IMR-90 (cell line): ENCODE results near the gene EPSTI1. TPM values are rescaled to one million over a fixed set of nuclear protein-coding genes. Genes with fewer than 3 reads are reported as not detected.

ENCODE experiments used
- ATAC-seq: fragments of 200-7000 bp; cut with Tn5 transposase; 2 replicates; pipeline ENCODE4 v1.9.1; 2020; ENCODE audit warnings: low read depth, mild to moderate bottlenecking, moderate library complexity
- BruUV-seq: library from RNA; stranded (reverse); fragments of 400-500 nt; replicated peaks from 2 replicates; lab custom pipeline; 2021; lab: Mats Ljungman, UMichigan
- CTCF ChIA-PET: fragments of 300-600 bp; formaldehyde crosslinking; extraction: SDS; loops from one replicate; lab custom pipeline; 2021; ENCODE audit warnings: antibody characterized with exemption; lab: Yijun Ruan, JAX
- POLR2A ChIA-PET: fragments of 300-600 bp; sonication (Branson Sonifier 250); formaldehyde crosslinking; loops from one replicate; lab custom pipeline; 2022; ENCODE audit warnings: antibody characterized with exemption; ENCODE audit not compliant: unreplicated experiment; lab: Charles Lee
- DNase-seq: peaks from one replicate; pipeline ENCODE4 v3.0.0; 2013
- H2AFZ ChIP-seq: replicated peaks from 2 replicates; pipeline ENCODE3; 2013; ENCODE audit warnings: low read length, mild to moderate bottlenecking; ENCODE audit not compliant: poor library complexity
- H2AK5ac ChIP-seq: 2 replicates; pipeline ENCODE4 v1.6.1; 2013; ENCODE audit warnings: low read depth, low read length, inconsistent platforms
- H2AK9ac ChIP-seq: replicated peaks from 2 replicates; pipeline ENCODE3; 2013; ENCODE audit warnings: mild to moderate bottlenecking, low read depth, low read length, moderate library complexity; ENCODE audit not compliant: poor library complexity
- H2BK120ac ChIP-seq: 2 replicates; pipeline ENCODE4 v1.6.1; 2013; ENCODE audit warnings: low read depth, low read length, inconsistent platforms
- H2BK15ac ChIP-seq: 3 replicates; pipeline ENCODE4 v1.6.1; 2013; ENCODE audit warnings: low read depth, low read length, inconsistent platforms
- H2BK20ac ChIP-seq: 2 replicates; pipeline ENCODE4 v1.6.1; 2013; ENCODE audit warnings: low read depth, mild to moderate bottlenecking, inconsistent platforms, low read length, moderate library complexity
- H2BK5ac ChIP-seq: 2 replicates; pipeline ENCODE4 v1.6.1; 2013; ENCODE audit warnings: mild to moderate bottlenecking, low read depth, low read length, inconsistent platforms; ENCODE audit not compliant: poor library complexity, severe bottlenecking
- H3K14ac ChIP-seq: replicated peaks from 2 replicates; pipeline ENCODE4 v1.6.1; 2013; ENCODE audit warnings: low read depth, low read length, inconsistent platforms
- H3K18ac ChIP-seq: 2 replicates; pipeline ENCODE4 v1.6.1; 2013; ENCODE audit warnings: low read depth, low read length, control low read depth
- H3K23ac ChIP-seq: 2 replicates; pipeline ENCODE4 v1.6.1; 2013; ENCODE audit warnings: low read depth, low read length, inconsistent platforms
- H3K27ac ChIP-seq: 2 replicates; pipeline ENCODE4 v1.5.1; 2013; ENCODE audit warnings: mild to moderate bottlenecking, control low read depth, low read length; ENCODE audit not compliant: insufficient read depth
- H3K27me3 ChIP-seq: 2 replicates; pipeline ENCODE4 v1.6.1; 2013; ENCODE audit warnings: low read length; ENCODE audit not compliant: control insufficient read depth, insufficient read depth
- H3K36me3 ChIP-seq: 2 replicates; pipeline ENCODE4 v1.6.1; 2013; ENCODE audit warnings: low read length, mixed read lengths; ENCODE audit not compliant: control insufficient read depth, insufficient read depth
- H3K4ac ChIP-seq: 2 replicates; pipeline ENCODE4 v1.6.1; 2013; ENCODE audit warnings: low read depth, low read length, inconsistent platforms
- H3K4me1 ChIP-seq: 2 replicates; pipeline ENCODE4 v1.6.1; 2013; ENCODE audit warnings: low read length, mixed read lengths; ENCODE audit not compliant: control insufficient read depth, insufficient read depth
- H3K4me2 ChIP-seq: 2 replicates; pipeline ENCODE4 v1.6.1; 2013; ENCODE audit warnings: low read depth, mild to moderate bottlenecking, control low read depth, low read length, moderate library complexity
- H3K4me3 ChIP-seq: 2 replicates; pipeline ENCODE4 v1.5.1; 2013; ENCODE audit warnings: low read depth, mild to moderate bottlenecking, control low read depth, low read length, moderate library complexity; ENCODE audit not compliant: insufficient read depth
- H3K56ac ChIP-seq: 2 replicates; pipeline ENCODE4 v1.6.1; 2013; ENCODE audit warnings: low read length, inconsistent platforms; ENCODE audit not compliant: insufficient read depth; ENCODE audit errors: extremely low read depth
- H3K79me1 ChIP-seq, 2 experiments: 2 replicates each; pipeline ENCODE4 v1.6.1; 2013; ENCODE audit warnings: low read length in 2 of 2, inconsistent platforms in 1 of 2, low read depth in 1 of 2
- H3K9ac ChIP-seq: 2 replicates; pipeline ENCODE4 v1.6.1; 2013; ENCODE audit warnings: low read depth, low read length, control low read depth
- H3K9me1 ChIP-seq: 2 replicates; pipeline ENCODE4 v1.6.1; 2013; ENCODE audit warnings: low read length, inconsistent platforms; ENCODE audit not compliant: insufficient read depth
- H3K9me3 ChIP-seq: 2 replicates; pipeline ENCODE4 v1.6.1; 2013; ENCODE audit warnings: low read length; ENCODE audit not compliant: control insufficient read depth, insufficient read depth
- H4K20me1 ChIP-seq: 2 replicates; pipeline ENCODE4 v1.6.1; 2013; ENCODE audit warnings: low read length, inconsistent platforms; ENCODE audit not compliant: insufficient read depth
- H4K5ac ChIP-seq: 2 replicates; pipeline ENCODE4 v1.6.1; 2013; ENCODE audit warnings: mild to moderate bottlenecking, low read depth, low read length, control low read depth
- H4K8ac ChIP-seq, 2 experiments: 2 replicates each; pipeline ENCODE4 v1.6.1; 2013; ENCODE audit warnings: low read depth in 2 of 2, low read length in 2 of 2, control low read depth in 1 of 2, inconsistent platforms in 1 of 2
- H4K91ac ChIP-seq: 2 replicates; pipeline ENCODE4 v1.6.1; 2013; ENCODE audit warnings: low read depth, low read length, inconsistent platforms; ENCODE audit not compliant: insufficient read depth
- BHLHE40 ChIP-seq: fragments of 150-350 bp; IDR thresholded peaks from 2 replicates; pipeline ENCODE4 v1.6.1; 2016; ENCODE audit warnings: mild to moderate bottlenecking, low read depth, low read length
- CHD1 ChIP-seq: IDR thresholded peaks from 2 replicates; pipeline ENCODE4 v1.6.1; 2012; ENCODE audit warnings: low read depth, low read length, improper control_type of control experiment
- FOS ChIP-seq: fragments of 150-350 bp; IDR thresholded peaks from 2 replicates; pipeline ENCODE4 v1.6.1; 2016; ENCODE audit warnings: low read depth, low read length
- MAFK ChIP-seq: IDR thresholded peaks from 2 replicates; pipeline ENCODE4 v1.6.1; 2012; ENCODE audit warnings: low read depth, low read length, improper control_type of control experiment
- MAZ ChIP-seq: IDR thresholded peaks from 2 replicates; pipeline ENCODE4 v1.6.1; 2012; ENCODE audit warnings: low read depth, mild to moderate bottlenecking, low read length, improper control_type of control experiment, moderate library complexity, borderline replicate concordance
- MXI1 ChIP-seq: IDR thresholded peaks from 2 replicates; pipeline ENCODE4 v1.6.1; 2012; ENCODE audit warnings: low read depth, mild to moderate bottlenecking, low read length, moderate library complexity, borderline replicate concordance
- NFE2L2 ChIP-seq: fragments of 150-350 bp; IDR thresholded peaks from 2 replicates; pipeline ENCODE4 v1.6.1; 2016; ENCODE audit warnings: low read depth, mild to moderate bottlenecking, low read length
- POLR2A ChIP-seq: IDR thresholded peaks from 2 replicates; pipeline ENCODE4 v1.6.1; 2012; ENCODE audit warnings: mild to moderate bottlenecking, low read depth, low read length
- RAD21 ChIP-seq: IDR thresholded peaks from 2 replicates; pipeline ENCODE4 v1.6.1; 2012; ENCODE audit warnings: low read length, improper control_type of control experiment
- RCOR1 ChIP-seq: IDR thresholded peaks from 2 replicates; pipeline ENCODE4 v1.6.1; 2012; ENCODE audit warnings: mild to moderate bottlenecking, low read length, improper control_type of control experiment; ENCODE audit not compliant: insufficient replicate concordance
- RFX5 ChIP-seq: IDR thresholded peaks from 2 replicates; pipeline ENCODE4 v1.8.0; 2012; ENCODE audit warnings: low read depth, mild to moderate bottlenecking, low read length, moderate library complexity
- SMC3 ChIP-seq: fragments of 150-350 bp; IDR thresholded peaks from 2 replicates; pipeline ENCODE4 v1.6.1; 2016; ENCODE audit warnings: low read depth, mild to moderate bottlenecking, antibody characterized with exemption, low read length, moderate library complexity
- dilution Hi-C: fragments of 300-500 bp; cut with HindIII; formaldehyde crosslinking; loops from one replicate; pipeline ENCODE4 v1.14.3; 2018; ENCODE audit warnings: low sequenced_read_pairs; ENCODE audit not compliant: unreplicated experiment
- in situ Hi-C: fragments of 300-500 bp; cut with MboI; formaldehyde crosslinking; loops from 3 replicates; pipeline ENCODE4 v1.14.3; 2019; ENCODE audit warnings: low sequenced_read_pairs, inconsistent platforms, mixed read lengths
- intact Hi-C: fragments of 100-400 bp; cut with micrococcal nuclease; formaldehyde crosslinking; loops from 2 replicates; pipeline ENCODE4 v1.10.0; 2022
- polyA plus RNA-seq, 3 experiments: library from polyadenylated mRNA; depleted of rRNA; stranded (reverse); fragments of >200 nt; gene quantifications; 2 replicates each; pipeline ENCODE4 v1.2.3, GENCODE V29; 2012; ENCODE audit warnings: low replicate concordance in 1 of 3
- total RNA-seq: library from RNA; depleted of rRNA; stranded (reverse); fragments of >200 nt; gene quantifications from 2 replicates; pipeline ENCODE4 v1.2.3, GENCODE V29; 2012
- TF ChIP-seq, protein P1 (sequence below): conservative IDR thresholded peaks from 2 replicates; pipeline ENCODE4 v1.5.1; 2012; ENCODE audit warnings: mild to moderate bottlenecking, low read depth, low read length, improper control_type of control experiment
- TF ChIP-seq, protein P2 (sequence below): fragments of 150-350 bp; IDR thresholded peaks from 2 replicates; pipeline ENCODE4 v1.6.1; 2016; ENCODE audit warnings: low read depth, mild to moderate bottlenecking, low read length, moderate library complexity, borderline replicate concordance
- TF ChIP-seq, protein P3 (sequence below): fragments of 150-350 bp; IDR thresholded peaks from 2 replicates; pipeline ENCODE4 v1.6.1; 2017; ENCODE audit warnings: mild to moderate bottlenecking, antibody characterized with exemption, low read length, low read depth

EPSTI1 gene
- total and polyA plus RNA-seq, 2 of the 4 experiments (the other 2 are of a cell fraction) = 0.90 to 1.6 TPM

DNA sequence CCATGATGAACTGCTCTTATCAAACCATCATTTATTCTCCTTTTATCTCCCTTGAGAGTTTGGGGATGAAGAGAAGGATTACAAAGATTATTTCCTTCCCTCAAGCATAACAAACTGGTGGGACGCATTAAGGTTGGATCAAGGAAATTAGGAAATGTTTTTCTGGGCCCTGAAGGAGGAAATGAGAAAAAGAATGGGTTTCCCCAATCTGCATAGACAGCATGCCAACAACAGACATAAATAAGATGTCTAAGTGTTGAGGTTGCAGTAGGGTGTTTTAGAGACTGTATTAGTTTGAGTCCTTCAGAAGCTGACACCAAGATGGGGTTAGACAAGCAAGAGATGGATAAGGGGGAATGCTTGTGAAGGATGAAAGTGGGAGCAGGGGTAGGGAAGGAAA, 7.3 kb downstream of the EPSTI1 start (continued):
- TF ChIP-seq MAZ (no peak), RAD21 (no peak), POLR2A (no peak), BHLHE40 (no peak), MXI1 (no peak), FOS (no peak), MAFK (no peak)

DNA sequence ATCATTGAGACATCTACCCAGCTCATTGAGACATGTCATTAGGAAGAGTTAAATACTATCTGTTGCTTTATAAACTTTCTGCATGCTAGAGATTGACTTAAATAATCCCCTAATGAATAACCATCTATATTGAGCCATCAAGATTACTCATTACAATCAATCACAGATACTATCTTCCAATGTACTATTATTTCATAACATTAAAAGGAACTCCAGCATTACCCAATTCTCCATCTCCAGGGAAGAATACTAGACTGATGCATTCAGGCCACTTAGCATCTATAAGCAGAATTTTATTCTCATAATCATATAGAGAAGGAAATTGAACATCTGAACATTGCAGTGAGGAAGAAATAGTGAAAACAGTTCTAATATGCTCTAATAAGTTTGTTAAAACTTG, 8.0 kb downstream of the EPSTI1 start:
- in situ Hi-C loops = no loop called here
- TF ChIP-seq SMC3 (no peak), MAZ (no peak), RFX5 (no peak), RAD21 (no peak), RCOR1 (no peak), BHLHE40 (no peak), FOS (no peak), MAFK (no peak), NFE2L2 (no peak), MXI1 (no peak), CHD1 (no peak)
- TF ChIP-seq, protein P1, sequence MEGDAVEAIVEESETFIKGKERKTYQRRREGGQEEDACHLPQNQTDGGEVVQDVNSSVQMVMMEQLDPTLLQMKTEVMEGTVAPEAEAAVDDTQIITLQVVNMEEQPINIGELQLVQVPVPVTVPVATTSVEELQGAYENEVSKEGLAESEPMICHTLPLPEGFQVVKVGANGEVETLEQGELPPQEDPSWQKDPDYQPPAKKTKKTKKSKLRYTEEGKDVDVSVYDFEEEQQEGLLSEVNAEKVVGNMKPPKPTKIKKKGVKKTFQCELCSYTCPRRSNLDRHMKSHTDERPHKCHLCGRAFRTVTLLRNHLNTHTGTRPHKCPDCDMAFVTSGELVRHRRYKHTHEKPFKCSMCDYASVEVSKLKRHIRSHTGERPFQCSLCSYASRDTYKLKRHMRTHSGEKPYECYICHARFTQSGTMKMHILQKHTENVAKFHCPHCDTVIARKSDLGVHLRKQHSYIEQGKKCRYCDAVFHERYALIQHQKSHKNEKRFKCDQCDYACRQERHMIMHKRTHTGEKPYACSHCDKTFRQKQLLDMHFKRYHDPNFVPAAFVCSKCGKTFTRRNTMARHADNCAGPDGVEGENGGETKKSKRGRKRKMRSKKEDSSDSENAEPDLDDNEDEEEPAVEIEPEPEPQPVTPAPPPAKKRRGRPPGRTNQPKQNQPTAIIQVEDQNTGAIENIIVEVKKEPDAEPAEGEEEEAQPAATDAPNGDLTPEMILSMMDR = no peak
- TF ChIP-seq, protein P2, sequence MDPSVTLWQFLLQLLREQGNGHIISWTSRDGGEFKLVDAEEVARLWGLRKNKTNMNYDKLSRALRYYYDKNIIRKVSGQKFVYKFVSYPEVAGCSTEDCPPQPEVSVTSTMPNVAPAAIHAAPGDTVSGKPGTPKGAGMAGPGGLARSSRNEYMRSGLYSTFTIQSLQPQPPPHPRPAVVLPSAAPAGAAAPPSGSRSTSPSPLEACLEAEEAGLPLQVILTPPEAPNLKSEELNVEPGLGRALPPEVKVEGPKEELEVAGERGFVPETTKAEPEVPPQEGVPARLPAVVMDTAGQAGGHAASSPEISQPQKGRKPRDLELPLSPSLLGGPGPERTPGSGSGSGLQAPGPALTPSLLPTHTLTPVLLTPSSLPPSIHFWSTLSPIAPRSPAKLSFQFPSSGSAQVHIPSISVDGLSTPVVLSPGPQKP = no peak
- TF ChIP-seq, protein P3, sequence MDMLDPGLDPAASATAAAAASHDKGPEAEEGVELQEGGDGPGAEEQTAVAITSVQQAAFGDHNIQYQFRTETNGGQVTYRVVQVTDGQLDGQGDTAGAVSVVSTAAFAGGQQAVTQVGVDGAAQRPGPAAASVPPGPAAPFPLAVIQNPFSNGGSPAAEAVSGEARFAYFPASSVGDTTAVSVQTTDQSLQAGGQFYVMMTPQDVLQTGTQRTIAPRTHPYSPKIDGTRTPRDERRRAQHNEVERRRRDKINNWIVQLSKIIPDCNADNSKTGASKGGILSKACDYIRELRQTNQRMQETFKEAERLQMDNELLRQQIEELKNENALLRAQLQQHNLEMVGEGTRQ = no peak

More for the DNA sequence above, 8.0 kb downstream of the EPSTI1 start:
- Histone ChIP-seq H2BK5ac (no peak overlapping the region), H3K9ac (no peak overlapping the region), H3K23ac (no peak overlapping the region), H3K9me1 (no peaks in the 10 kb centered on the region), H3K27ac (no peak overlapping the region), H2BK15ac (no peak overlapping the region), H2AK9ac (no peak overlapping the region), H2AK5ac (no peak overlapping the region), H4K20me1 (no peaks in the 10 kb centered on the region), H3K36me3 (no peaks in the 10 kb centered on the region), H3K4me3 (no peak overlapping the region), H3K4ac (no peak overlapping the region), H3K27me3 (no peaks in the 10 kb centered on the region), H3K56ac (no peak overlapping the region), H3K14ac (no peak overlapping the region), H2AFZ (no peak overlapping the region), H3K4me1 (no peaks in the 10 kb centered on the region), H2BK20ac (no peak overlapping the region), H3K18ac (no peak overlapping the region), H4K5ac (no peak overlapping the region), H3K4me2 (no peak overlapping the region), H4K8ac (no peak overlapping the region), H3K79me1 (no peaks in the 10 kb centered on the region), H3K9me3 (no peaks in the 10 kb centered on the region), H4K91ac (no peak overlapping the region), H2BK120ac (no peak overlapping the region)
- no TSS peak for BruUV-seq
- ATAC-seq (no peak), DNase-seq (no peak)
- dilution Hi-C loops = no loop called here
- intact Hi-C loops = no loop called here
- ChIA-PET CTCF (interaction anchor here (1.0 kb wide), 1 partner anchor 30 kb away, joined by 3 read pairs; no protein-coding TSS in a partner anchor), POLR2A (no interaction called here)
